Renal cortex interstitium (tissue), 3 donors: ENCODE results near the gene GHRH. TPM values are rescaled to one million over a fixed set of nuclear protein-coding genes. Genes with fewer than 3 reads are reported as not detected.

Experiments
- polyA plus RNA-seq, 3 donors: library from polyadenylated mRNA; unstranded; fragments of 120-200 nt; gene quantifications; one replicate each; pipeline ENCODE4 v1.2.1, GENCODE V29; 2013; ENCODE audit not compliant: insufficient read length in 3 of 3

The GHRH gene
- polyA plus RNA-seq, 3 donors, result not detected

Other genes with a start within 250 kb of the GHRH start
- 10 to 100 TPM; 11.0 to 15.3 (median 12.4) TPM for gene RBL1, start 165.8 kb downstream of the GHRH start, polyA plus RNA-seq
- 100 to 1,000 TPM; 281 to 309 (median 296) TPM for gene RPN2, start 82.5 kb downstream of the GHRH start, polyA plus RNA-seq
- 1 to 10 TPM; 5.9 to 7.8 (median 7.7) TPM for gene MROH8, start 82.3 kb downstream of the GHRH start, polyA plus RNA-seq
- 10 to 100 TPM; 61.2 to 69.7 (median 68.7) TPM for gene MANBAL, start 27.8 kb upstream of the GHRH start, polyA plus RNA-seq
- gene SRC, start 84.3 kb upstream of the GHRH start, polyA plus RNA-seq, result 10 to 100 TPM; 47.6 to 70.5 (median 56.5) TPM